IPS-18a (cell line): Measurements from ENCODE around the gene LYZL6.

Source experiments
- H3K27ac ChIP-seq: one replicate; pipeline ENCODE4 v1.5.1; 2013; ENCODE audit warnings: low read length
- H3K27me3 ChIP-seq: one replicate; pipeline ENCODE4 v1.6.1; 2013; ENCODE audit warnings: mild to moderate bottlenecking, low read length; ENCODE audit not compliant: control insufficient read depth, insufficient read depth
- H3K36me3 ChIP-seq: one replicate; pipeline ENCODE4 v1.6.1; 2013; ENCODE audit warnings: low read depth, low read length; ENCODE audit not compliant: control insufficient read depth
- H3K4me1 ChIP-seq: one replicate; pipeline ENCODE4 v1.6.1; 2013; ENCODE audit warnings: low read depth, low read length; ENCODE audit not compliant: control insufficient read depth
- H3K4me3 ChIP-seq: one replicate; pipeline ENCODE4 v1.5.1; 2013; ENCODE audit warnings: low read length
- H3K9ac ChIP-seq: one replicate; pipeline ENCODE4 v1.6.1; 2013; ENCODE audit warnings: mild to moderate bottlenecking, low read length, moderate library complexity
- H3K9me3 ChIP-seq: one replicate; pipeline ENCODE4 v1.6.1; 2013; ENCODE audit warnings: low read depth, low read length; ENCODE audit not compliant: control insufficient read depth

The LYZL6 gene

GRCh38 chr17:35890774-35891155 lies 52.7 kb downstream of the LYZL6 start:
- Histone ChIP-seq H3K4me3 (no peak overlapping the region), H3K27me3 (no peaks in the 10 kb centered on the region), H3K9ac (no peak overlapping the region), H3K9me3 (no peaks in the 10 kb centered on the region), H3K27ac (no peak overlapping the region), H3K36me3 (no peaks in the 10 kb centered on the region), H3K4me1 (peaks cover 11% of the 10 kb centered on the region)

- H3K9ac ChIP-seq = no peak overlapping the region
- H3K4me3 ChIP-seq = no peak overlapping the region
- no peaks in the 10 kb centered on the region for H3K27me3 ChIP-seq
- H3K4me1 ChIP-seq = peaks cover 11% of the 10 kb centered on the region
- H3K9me3 ChIP-seq = no peaks in the 10 kb centered on the region
- H3K27ac ChIP-seq = no peak overlapping the region
- H3K36me3 ChIP-seq = no peaks in the 10 kb centered on the region
Measured at GRCh38 chr17:35889818-35890773, 53.4 kb downstream of the LYZL6 start.

- no peaks in the 10 kb centered on the region for H3K9me3 ChIP-seq
- H3K36me3 ChIP-seq = no peaks in the 10 kb centered on the region
- H3K9ac ChIP-seq = no peak overlapping the region
- no peaks in the 10 kb centered on the region for H3K27me3 ChIP-seq
- H3K4me3 ChIP-seq = no peak overlapping the region
- no peak overlapping the region for H3K27ac ChIP-seq
- peaks cover 11% of the 10 kb centered on the region for H3K4me1 ChIP-seq
Measured at GRCh38 chr17:35889241-35889640, 54.3 kb downstream of the LYZL6 start.
